K562 treated with DMSO at 1 percent for 24 hours (cell line): Measurements from ENCODE around the gene GLT1D1. TPM values are rescaled to one million over a fixed set of nuclear protein-coding genes. Genes with fewer than 3 reads are reported as not detected.

Experiments
- total RNA-seq: library from RNA; unstranded; fragments of 300-600 nt; gene quantifications from 2 replicates; pipeline ENCODE4 v1.2.3, GENCODE V29; 2022; ENCODE audit warnings: low read depth; ENCODE audit not compliant: insufficient read depth

Gene GLT1D1
- not detected in 2 replicates for total RNA-seq

DNA sequence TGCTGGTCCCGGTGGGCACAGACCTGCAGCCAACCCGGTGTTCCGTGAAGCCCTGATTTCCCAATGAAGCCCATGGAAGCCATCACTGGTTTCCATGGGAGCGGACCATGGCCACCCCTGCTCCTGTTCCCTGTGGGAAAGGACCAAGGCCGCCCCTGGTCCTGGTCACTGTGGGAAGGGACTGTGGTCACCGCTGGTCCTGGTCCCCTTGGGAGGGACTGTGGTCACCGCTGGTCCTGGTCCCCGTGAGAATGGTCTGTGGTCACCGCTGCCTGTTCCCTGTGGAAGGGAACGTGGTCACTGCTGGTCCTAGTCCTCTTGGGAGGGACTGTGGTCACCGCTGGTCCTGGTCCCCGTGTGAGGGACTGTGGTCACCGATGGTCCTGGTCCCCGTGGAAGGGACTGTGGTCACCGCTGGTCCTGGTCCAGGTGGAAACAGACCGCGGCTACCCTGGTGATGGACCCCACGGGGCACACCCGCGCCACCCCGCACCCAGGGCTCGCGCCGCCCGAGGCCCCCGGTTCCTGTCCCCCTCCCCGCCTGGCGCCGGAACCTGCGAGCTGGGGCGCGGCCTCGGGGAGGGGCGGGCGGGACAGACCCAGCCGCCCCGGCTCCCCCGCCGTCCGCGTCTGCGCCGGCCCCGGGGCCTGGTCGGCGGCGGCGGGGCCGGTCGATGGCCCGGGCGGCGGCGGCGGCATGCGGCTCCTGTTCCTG is at the start of gene GLT1D1:
Gene GLT1D1 (plus strand): TSS at position 594 of the 715 bp plus-strand sequence. CDS start 104 bp downstream, at position 698.

DNA sequence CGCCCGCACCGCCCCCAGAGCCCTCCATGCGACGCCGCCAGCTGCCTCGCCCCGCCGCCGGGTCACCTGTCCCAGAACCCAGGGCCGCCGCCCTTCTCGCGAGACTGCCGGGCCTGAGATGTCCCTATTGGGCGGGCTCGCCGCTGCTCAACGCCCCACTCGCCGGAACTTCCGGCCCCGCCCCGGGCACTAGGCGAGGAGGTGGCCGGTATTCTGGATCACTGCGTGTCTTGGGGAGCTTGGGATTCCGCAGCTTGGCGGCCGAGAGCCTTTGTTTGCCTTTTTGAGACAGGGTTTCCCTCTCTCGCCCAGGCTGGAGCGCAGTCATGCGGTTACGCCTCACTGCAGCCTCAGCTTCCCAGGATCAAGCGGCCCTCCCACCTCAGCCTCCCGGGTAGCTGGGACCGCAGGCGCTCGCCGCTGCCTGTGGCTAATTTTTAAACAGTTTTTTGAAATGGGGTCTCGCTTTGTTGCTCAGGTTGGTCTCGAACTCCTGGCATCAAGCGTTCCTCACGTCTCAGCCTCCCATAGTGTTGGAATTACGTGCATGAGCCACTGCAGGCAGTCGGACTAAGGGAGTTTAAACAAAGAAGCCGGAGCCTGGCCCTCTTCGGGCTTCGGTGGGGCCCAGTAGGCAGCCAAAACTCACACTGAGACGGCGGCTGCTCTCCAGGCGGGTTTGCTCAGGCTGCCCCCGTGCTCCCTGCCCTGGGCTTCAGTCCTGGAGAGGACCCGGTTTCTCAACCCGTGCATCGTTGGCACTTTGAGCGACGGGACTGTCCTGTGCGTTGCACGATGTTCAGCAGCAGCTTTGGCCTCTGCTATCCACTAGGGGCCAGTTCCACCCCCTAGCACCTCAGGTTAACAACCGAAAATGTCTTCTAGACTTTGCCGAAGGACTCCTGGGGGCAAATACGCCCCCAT is 29.1 kb upstream of the GLT1D1 start, which contains the start of gene SLC15A4:
Gene SLC15A4 (minus strand): TSS at position 43 of the 924 bp plus-strand sequence. CDS start 15 bp downstream, at position 28.

Other genes starting within 250 kb of the GLT1D1 start
- gene SLC15A4, start 29.5 kb upstream of the GLT1D1 start, total RNA-seq: 7.2 and 8.6 TPM in 2 replicates